ENCODE results near the gene TMEM129.

GRCh38 chr4:1684506-1685234 lies 36.5 kb downstream of the TMEM129 start:
- TF ChIP-seq CTCF (IDR thresholded peaks at IDR 0.05), result no peak
- TF ChIP-seq POLR2A (IDR thresholded peaks at IDR 0.05), result no peak
